Activated CD8-positive, alpha-beta T cell treated with anti-CD3 and anti-CD28 coated beads for 36 hours (primary cell): ENCODE results near the gene DPY19L1. TPM values are rescaled to one million over a fixed set of nuclear protein-coding genes. Genes with fewer than 3 reads are reported as not detected.

Experiments
- ATAC-seq: fragments of 200-7000 bp; cut with Tn5 transposase; one replicate; pipeline ENCODE4 v1.10.0; 2021; ENCODE audit warnings: mild to moderate bottlenecking, moderate library complexity
- CTCF ChIA-PET: fragments of 350-600 bp; sonication (Branson Sonifier 250); formaldehyde crosslinking; loops from one replicate; lab custom pipeline; 2021; ENCODE audit warnings: antibody characterized with exemption; lab: Charles Lee
- POLR2A ChIA-PET: fragments of 350-600 bp; sonication (Branson Sonifier 250); formaldehyde crosslinking; loops from one replicate; lab custom pipeline; 2021; ENCODE audit warnings: antibody characterized with exemption; lab: Charles Lee
- DNase-seq: peaks from one replicate; pipeline ENCODE4 v3.0.0-alpha.2; 2020
- H3K27ac Mint-ChIP-seq: one replicate; pipeline ENCODE4 v1.8.0; 2021; ENCODE audit warnings: mild to moderate bottlenecking, mixed read lengths
- H3K27me3 Mint-ChIP-seq: one replicate; pipeline ENCODE4 v1.8.0; 2021; ENCODE audit warnings: mixed read lengths
- H3K36me3 Mint-ChIP-seq: one replicate; pipeline ENCODE4 v1.8.0; 2021; ENCODE audit warnings: low read depth, mixed read lengths
- H3K4me1 Mint-ChIP-seq: one replicate; pipeline ENCODE4 v1.8.0; 2021; ENCODE audit warnings: low read depth, mixed read lengths
- H3K4me3 Mint-ChIP-seq: one replicate; pipeline ENCODE4 v1.8.0; 2021; ENCODE audit warnings: mild to moderate bottlenecking, moderate library complexity, mixed read lengths
- H3K9me3 Mint-ChIP-seq: one replicate; pipeline ENCODE4 v1.8.0; 2021; ENCODE audit warnings: mixed read lengths
- CTCF ChIP-seq: fragments of 200-600 bp; IDR thresholded peaks from one replicate; pipeline ENCODE4 v1.8.0; 2022; ENCODE audit warnings: antibody characterized with exemption, mild to moderate bottlenecking
- intact Hi-C: fragments of 100-400 bp; cut with micrococcal nuclease; formaldehyde crosslinking; loops from one replicate; pipeline ENCODE4 v1.10.0; 2022
- total RNA-seq, 2 experiments: library from RNA; stranded (reverse); gene quantifications; one replicate each; pipeline ENCODE4 v1.2.3, GENCODE V29; 2021

DPY19L1 gene
- total RNA-seq, 2 experiments from 2014 or later, result 7.4 to 7.5 TPM

DNA sequence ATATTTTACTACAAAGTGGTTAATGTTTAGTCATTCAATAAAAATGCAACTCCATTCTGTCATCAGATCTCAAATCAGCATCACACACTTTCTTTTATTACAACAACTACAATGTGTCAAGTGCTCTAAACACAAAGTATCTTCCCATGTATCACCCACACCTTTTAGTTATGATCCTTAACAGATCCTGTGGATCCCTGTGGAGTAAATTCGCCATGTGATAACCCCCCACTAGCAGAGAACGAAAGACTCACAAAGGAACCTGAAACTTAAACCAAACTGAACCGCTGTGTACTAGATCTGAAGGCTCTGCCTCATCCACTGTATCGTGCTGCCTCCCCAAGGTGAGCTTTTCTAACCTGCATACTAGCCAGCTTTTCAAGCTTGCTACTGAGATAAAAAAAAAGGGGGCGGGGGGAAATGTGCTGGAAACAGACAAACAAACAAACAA lies 1.7 kb downstream of the DPY19L1 start:
- intact Hi-C loops, result loop anchor here (5.0 kb wide), 1 partner anchor 213 kb away; no protein-coding TSS in a partner anchor
- ChIA-PET POLR2A (no interaction called here), CTCF (no interaction called here)
- Mint-ChIP-seq H3K4me1 (peaks cover 26% of the 10 kb centered on the region), H3K9me3 (no peaks in the 10 kb centered on the region), H3K4me3 (peak overlapping the region; percentile 91), H3K36me3 (no peaks in the 10 kb centered on the region), H3K27ac (peak overlapping the region; percentile 16), H3K27me3 (no peaks in the 10 kb centered on the region)
- TF ChIP-seq CTCF, result no peak
- ATAC-seq (no peak), DNase-seq (peak; percentile 44)

DNA sequence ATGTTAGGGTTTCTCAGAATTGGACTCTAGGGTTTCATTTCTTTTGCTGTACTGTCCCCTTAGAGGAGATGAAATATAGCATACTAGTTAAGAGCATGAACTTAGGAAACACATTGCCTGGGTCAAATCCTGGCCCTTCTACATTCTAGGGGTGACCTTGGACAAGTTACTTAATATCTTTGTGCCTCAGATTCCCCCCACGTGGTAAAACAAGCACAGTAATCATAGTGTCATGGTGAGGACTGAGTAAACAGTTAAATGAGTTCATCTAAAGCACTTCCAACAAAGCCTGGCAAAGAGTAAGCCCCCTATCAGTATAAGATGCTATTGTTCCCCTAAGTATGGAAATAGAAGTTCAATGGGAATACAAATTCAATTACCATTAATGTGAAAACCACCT lies 5.1 kb downstream of the DPY19L1 start:
- intact Hi-C loops, result no loop called here

DNA sequence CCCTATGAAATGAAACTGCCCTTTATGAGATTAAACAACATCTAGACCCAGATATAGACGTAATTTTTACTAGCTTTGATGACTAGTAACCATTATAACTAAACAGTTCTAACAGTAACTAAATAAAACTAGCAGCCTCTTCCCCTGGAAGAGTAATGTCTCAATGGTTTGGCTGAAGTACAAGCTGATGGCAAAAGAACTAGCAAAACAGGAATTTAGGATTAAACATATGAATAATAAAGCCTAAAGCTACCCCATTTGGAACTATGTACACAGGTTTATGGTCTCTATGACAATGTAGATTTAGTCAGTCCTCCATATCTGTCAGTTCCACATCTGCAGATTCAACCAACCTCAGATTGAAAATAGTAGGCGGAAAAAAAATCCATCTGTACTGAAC lies 6.4 kb downstream of the DPY19L1 start:
- Mint-ChIP-seq H3K4me3 (no peak overlapping the region), H3K36me3 (no peaks in the 10 kb centered on the region), H3K27ac (no peak overlapping the region), H3K9me3 (no peaks in the 10 kb centered on the region), H3K27me3 (no peaks in the 10 kb centered on the region), H3K4me1 (peaks cover 15% of the 10 kb centered on the region)
- ATAC-seq (no peak), DNase-seq (no peak)
- intact Hi-C loops, result no loop called here
- CTCF ChIA-PET, result interaction anchor here (1.2 kb wide), 1 partner anchor 97 kb away, joined by 4 read pairs; no protein-coding TSS in a partner anchor
- TF ChIP-seq CTCF, result no peak
- POLR2A ChIA-PET, result no interaction called here

More for the DNA sequence above, 5.1 kb downstream of the DPY19L1 start:
- ATAC-seq (no peak), DNase-seq (no peak)
- ChIA-PET POLR2A (no interaction called here), CTCF (no interaction called here)
- H3K4me3 Mint-ChIP-seq, result no peak overlapping the region
- no peak overlapping the region for H3K27ac Mint-ChIP-seq
- H3K36me3 Mint-ChIP-seq, result no peaks in the 10 kb centered on the region
- no peaks in the 10 kb centered on the region for H3K9me3 Mint-ChIP-seq
- no peaks in the 10 kb centered on the region for H3K27me3 Mint-ChIP-seq
- no peak for TF ChIP-seq CTCF
- H3K4me1 Mint-ChIP-seq, result peaks cover 20% of the 10 kb centered on the region

DNA sequence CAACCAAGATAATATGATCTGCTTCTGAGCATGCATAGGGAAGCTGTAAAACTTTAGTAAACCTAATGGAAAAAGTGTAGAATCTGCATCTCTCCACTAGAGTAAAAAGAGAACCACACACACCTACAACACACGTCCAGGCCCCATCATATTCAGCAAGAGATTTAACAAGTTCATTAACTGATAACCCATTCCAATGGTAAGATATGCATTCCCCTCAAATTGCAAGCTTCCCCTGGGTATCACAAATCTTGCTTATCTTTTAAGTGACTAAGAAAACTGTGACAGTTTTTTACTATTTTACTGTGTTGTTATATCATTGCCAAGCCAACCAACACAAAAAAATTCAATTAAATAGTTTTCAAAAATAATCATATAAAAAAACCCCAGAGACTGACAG lies 8.0 kb downstream of the DPY19L1 start:
- ChIA-PET POLR2A (no interaction called here), CTCF (no interaction called here)
- no peak for TF ChIP-seq CTCF
- no peak for DNase-seq
- no peak for ATAC-seq
- Mint-ChIP-seq H3K4me3 (no peak overlapping the region), H3K27me3 (no peaks in the 10 kb centered on the region), H3K9me3 (no peaks in the 10 kb centered on the region), H3K27ac (no peak overlapping the region), H3K4me1 (peaks cover 1% of the 10 kb centered on the region), H3K36me3 (no peaks in the 10 kb centered on the region)
- intact Hi-C loops, result no loop called here

DNA sequence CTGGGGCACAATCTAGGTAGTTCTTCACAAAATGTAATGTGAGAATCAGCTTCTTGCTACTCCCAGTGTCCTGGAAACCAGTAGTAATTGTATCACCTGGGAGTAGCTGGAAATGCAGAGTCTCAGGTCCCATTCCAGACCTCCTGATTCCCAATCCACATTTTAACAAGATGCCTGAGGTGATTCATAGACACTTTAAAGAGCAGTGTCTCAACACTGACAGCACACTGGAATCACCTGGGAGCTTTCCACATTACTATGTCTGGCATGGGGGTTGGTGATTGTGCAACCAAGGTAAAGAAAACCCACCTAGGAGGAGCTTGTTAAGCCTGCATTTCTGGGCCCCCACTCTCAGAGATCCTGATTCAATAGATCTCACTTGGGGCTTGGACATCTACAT lies 11.1 kb downstream of the DPY19L1 start:
- no peaks in the 10 kb centered on the region for H3K4me1 Mint-ChIP-seq
- no peak overlapping the region for H3K4me3 Mint-ChIP-seq
- POLR2A ChIA-PET, result no interaction called here
- H3K27ac Mint-ChIP-seq, result no peak overlapping the region
- CTCF ChIA-PET, result no interaction called here
- no peak for TF ChIP-seq CTCF
- intact Hi-C loops, result no loop called here
- DNase-seq (no peak), ATAC-seq (no peak)
- no peaks in the 10 kb centered on the region for H3K27me3 Mint-ChIP-seq
- no peaks in the 10 kb centered on the region for H3K36me3 Mint-ChIP-seq
- H3K9me3 Mint-ChIP-seq, result no peaks in the 10 kb centered on the region
